GM19193 (cell line): ENCODE measurements around the gene C14orf39.

Experiments used
- POLR2A ChIP-seq: IDR thresholded peaks from 4 replicates; pipeline ENCODE4 v1.6.1; 2011; ENCODE audit not compliant: insufficient read depth, insufficient read length; ENCODE audit errors: extremely low read depth

C14orf39 gene

DNA sequence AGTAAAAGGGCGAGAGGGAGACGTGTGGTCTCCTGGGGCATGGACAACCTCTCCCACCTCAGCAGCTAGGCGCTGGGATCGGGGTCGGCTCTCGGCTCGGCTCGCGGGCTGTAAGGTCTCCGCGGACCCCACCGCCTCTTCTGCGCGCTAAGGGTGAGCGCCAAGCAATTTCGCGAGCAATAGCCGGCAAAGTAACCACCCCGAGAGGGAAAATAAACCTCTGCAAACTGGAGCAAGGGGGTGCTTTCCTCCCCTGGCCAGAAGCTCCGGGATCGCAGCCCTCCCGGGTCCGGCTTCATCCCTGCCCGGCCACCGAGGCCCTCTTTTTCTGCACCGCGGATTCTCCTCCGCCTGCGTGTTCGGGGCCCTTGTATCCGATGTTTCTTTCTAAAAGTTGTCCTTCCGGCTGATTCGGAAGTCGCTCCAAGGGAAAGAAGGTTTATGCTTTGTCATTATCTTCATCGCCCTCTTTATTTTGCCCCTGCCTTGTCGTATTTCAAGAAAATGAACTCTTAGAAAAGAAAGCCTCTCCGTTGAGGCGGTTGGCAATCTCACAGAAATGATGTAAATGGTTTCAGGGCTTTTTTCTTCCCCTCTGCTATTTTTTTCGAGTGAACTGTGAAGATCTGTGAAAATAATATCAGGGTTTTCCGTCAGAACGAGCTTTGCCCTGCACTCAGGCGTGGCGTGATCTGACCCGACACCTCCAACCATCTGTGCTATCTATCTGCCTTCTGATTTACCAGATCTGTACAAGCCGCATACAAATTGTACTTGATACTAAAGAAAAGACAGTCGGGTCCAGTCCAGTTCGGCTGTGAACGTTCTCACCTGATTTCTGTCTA, 21.3 kb upstream of the C14orf39 start:
- no peak for TF ChIP-seq POLR2A

DNA sequence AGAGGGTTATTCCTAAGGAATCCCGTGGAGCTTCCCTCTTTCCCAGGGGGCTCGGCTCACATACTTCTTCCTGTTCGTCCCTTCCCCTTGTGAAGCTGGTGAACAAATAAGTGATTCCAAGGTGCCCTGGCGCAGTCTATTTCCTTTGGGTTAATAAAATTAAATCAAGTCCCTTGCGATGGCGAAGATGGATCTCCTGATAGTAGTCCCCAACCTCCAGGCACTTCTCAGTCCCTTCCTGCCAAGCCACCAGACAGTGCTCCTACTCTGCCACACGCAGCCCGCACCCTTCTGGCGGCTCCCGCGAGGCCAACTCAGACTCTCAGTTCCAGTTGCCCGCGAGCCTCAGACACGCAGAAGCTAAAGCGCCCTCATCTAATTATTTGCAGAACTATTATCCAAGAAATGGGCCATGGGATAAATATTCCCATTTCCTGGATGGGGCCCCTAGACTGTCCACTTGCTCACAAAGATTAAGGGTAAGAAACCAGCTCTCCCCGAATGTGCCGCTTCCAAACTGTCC, 20.7 kb upstream of the C14orf39 start:
- no peak for TF ChIP-seq POLR2A

GRCh38 chr14:60506010-60506409, 20.1 kb upstream of the C14orf39 start:
- TF ChIP-seq POLR2A, result no peak

- no peak for TF ChIP-seq POLR2A
Observed at GRCh38 chr14:60505448-60505847, 19.6 kb upstream of the C14orf39 start.

- no peak for TF ChIP-seq POLR2A
Observed at GRCh38 chr14:60502541-60502940, 16.7 kb upstream of the C14orf39 start.

- TF ChIP-seq POLR2A, result no peak
Observed at GRCh38 chr14:60495946-60496345, 10.1 kb upstream of the C14orf39 start.

DNA sequence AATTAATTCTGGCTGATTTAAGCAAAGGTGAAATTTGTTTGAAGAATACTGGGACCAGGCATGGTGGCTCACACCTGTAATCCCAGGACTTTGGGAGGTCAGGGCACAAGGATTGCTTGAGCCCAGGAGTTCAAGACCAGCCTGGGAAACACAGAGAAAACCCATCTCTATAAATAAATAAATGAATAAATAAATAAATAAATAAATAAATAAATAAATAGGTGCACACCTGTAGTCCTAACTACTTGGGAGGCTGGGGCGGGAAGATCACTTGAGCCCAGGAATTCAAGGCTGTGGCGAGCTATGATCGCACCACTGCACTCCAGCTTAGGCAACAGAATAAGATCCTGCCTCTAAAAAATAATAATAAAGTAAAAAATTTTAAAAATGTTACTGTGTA, 4.4 kb upstream of the C14orf39 start:
- TF ChIP-seq POLR2A, result no peak

GRCh38 chr14:60488175-60488574, 2.3 kb upstream of the C14orf39 start:
- no peak for TF ChIP-seq POLR2A

DNA sequence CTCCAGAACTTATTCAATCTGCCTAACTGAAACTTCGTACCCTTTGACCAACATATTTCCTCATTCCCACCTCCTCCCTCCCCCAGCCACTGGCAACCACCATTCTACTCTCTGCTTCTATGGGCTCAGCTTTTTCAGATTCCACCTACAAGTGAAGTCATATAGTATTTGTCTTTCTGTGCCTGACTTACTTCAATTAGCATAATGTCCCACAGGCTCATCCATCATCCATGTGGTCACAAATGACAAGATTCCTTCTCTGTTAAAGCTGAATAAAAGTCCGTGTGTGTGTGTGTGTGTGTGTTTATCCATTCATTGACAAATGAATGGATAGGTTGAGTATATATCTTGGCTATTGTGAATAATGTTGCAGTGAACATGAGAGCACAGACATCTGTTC, 1.3 kb upstream of the C14orf39 start:
- no peak for TF ChIP-seq POLR2A

DNA sequence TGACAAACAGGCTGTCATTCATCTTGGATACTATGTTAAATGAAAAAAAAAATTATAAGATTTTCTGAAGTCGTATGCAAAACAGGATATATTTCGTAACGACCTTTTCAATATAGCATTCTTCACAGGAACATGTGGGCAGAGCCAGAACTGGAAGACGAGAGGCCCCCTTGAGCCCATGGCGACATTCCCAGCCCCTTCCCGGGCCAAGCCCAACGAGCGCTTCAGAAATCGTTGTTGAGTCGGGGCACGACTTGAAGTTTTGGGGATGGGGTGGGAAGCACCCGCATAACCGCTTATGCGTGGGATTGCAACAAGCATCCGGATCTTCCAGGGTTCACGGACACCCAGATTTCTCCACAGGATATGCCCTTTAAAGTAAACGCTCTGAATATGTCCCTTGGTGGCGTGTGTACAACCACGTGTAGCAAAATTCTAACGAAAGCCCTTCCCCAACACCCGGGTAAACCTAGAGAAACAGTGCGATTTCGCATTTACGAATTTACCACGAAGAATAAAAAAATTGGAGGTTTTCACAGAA, 736 bp downstream of the C14orf39 start:
- TF ChIP-seq POLR2A, result no peak

- no peak for TF ChIP-seq POLR2A
Observed at GRCh38 chr14:60482743-60483142, 3.1 kb downstream of the C14orf39 start.

GRCh38 chr14:60455875-60456274, 30.0 kb downstream of the C14orf39 start:
- no peak for TF ChIP-seq POLR2A

GRCh38 chr14:60430276-60430675, 55.6 kb downstream of the C14orf39 start:
- no peak for TF ChIP-seq POLR2A

DNA sequence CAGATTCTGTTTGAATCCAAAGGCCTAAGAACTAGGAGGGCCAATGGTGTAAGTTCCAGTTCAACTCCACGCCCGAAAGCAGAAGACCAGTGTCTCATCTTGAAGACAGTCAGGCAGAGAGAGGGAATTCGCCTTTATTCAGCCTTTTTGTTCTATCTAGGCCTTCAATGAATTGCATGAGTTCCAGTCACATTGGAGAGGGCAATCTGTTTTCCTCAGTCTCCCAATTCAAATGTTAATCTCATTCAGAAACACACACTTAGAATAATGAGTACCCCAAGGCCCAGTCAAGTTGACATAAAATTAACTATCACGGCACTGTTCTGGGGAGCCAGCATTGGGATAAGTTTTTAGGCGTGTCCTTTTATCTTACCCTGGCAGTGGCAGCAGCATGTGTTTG, 65.8 kb downstream of the C14orf39 start:
- no peak for TF ChIP-seq POLR2A

DNA sequence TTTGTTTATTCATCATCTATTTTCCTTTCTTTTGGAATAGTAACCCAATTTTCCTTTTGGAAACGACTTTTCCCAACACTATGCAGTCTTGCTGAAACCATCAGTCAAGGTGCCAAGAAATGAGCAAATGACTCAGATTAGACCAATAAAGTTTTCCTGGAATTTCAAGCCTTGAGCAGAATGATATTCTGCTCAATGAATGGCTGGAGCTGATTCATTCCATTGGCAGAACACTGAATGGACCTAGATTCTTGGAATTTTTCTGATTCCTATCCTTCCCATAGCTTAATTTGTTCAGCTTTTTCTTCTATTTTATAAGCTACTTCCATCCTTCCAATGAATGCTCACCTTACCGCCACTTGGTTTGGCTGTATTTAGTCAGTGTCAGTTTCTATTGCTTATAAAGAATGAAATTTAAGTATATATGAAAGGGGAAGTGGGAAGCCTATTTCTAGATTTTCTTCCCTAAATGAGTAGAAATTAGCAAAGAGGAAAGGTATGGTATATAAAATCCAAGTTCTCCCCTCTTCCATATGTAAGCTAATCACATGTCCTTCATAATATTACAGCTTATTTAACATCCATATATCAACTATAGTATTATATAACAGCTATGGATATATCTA, 89.0 kb downstream of the C14orf39 start:
- no peak for TF ChIP-seq POLR2A
